ENCODE data around the gene ASPSCR1. TPM values are rescaled to one million over a fixed set of nuclear protein-coding genes. Genes with fewer than 3 reads are reported as not detected.

The ASPSCR1 gene
- total RNA-seq, 1 experiment from 2014 or later: 51.0 TPM

DNA sequence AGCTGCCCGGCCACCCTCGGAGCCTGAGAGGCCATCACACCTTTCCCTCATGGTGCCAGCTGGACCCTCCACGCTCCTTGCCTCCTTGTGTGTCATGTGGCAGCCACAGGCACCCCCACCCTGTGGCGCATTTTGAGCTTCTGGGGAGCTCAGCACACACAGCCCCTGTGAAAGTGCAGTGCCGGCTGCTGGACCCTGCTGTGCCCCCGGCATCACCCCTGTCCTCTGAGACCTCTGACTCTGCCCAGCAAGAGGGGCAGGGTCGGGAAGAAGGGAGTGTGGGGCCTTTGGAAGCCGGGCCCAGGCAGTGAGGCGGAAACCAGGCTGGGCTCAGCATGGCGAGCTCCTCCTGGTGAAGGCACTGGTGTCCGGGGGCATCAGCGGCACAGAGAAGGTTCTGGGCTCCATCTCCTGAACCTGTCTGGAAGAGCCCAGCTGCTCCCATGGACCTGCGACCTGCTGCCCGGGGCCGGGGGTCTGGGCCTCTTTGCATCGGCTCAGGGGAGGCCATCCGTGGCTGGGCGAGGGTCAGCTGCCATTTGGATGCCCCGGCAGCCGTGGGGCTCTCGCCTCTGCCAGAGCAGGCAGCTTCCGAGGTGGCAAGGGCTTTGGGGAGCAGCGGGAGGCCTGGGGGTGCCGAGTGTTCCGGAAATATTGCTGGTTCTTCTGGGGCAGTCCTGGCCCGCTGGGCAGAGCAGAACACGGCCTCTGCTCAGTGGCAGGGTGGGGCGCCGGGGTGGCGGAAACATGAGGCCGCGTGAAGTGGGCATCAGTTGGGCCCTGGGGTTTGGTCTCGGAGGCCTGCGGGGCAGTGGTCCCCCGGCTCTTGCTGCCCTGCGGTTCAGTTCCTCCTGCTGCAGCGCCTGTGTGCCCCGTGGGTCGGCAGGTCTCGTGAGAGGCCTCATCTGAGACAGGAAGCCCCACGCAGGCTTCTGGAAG is 27.4 kb downstream of the ASPSCR1 start (continued):
- TF ChIP-seq, protein P1, sequence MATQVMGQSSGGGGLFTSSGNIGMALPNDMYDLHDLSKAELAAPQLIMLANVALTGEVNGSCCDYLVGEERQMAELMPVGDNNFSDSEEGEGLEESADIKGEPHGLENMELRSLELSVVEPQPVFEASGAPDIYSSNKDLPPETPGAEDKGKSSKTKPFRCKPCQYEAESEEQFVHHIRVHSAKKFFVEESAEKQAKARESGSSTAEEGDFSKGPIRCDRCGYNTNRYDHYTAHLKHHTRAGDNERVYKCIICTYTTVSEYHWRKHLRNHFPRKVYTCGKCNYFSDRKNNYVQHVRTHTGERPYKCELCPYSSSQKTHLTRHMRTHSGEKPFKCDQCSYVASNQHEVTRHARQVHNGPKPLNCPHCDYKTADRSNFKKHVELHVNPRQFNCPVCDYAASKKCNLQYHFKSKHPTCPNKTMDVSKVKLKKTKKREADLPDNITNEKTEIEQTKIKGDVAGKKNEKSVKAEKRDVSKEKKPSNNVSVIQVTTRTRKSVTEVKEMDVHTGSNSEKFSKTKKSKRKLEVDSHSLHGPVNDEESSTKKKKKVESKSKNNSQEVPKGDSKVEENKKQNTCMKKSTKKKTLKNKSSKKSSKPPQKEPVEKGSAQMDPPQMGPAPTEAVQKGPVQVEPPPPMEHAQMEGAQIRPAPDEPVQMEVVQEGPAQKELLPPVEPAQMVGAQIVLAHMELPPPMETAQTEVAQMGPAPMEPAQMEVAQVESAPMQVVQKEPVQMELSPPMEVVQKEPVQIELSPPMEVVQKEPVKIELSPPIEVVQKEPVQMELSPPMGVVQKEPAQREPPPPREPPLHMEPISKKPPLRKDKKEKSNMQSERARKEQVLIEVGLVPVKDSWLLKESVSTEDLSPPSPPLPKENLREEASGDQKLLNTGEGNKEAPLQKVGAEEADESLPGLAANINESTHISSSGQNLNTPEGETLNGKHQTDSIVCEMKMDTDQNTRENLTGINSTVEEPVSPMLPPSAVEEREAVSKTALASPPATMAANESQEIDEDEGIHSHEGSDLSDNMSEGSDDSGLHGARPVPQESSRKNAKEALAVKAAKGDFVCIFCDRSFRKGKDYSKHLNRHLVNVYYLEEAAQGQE (IDR thresholded peaks at IDR 0.05; ENCODE audit: low read depth): no peak
- TF ChIP-seq EZH2 (IDR thresholded peaks at IDR 0.05): no peak

DNA sequence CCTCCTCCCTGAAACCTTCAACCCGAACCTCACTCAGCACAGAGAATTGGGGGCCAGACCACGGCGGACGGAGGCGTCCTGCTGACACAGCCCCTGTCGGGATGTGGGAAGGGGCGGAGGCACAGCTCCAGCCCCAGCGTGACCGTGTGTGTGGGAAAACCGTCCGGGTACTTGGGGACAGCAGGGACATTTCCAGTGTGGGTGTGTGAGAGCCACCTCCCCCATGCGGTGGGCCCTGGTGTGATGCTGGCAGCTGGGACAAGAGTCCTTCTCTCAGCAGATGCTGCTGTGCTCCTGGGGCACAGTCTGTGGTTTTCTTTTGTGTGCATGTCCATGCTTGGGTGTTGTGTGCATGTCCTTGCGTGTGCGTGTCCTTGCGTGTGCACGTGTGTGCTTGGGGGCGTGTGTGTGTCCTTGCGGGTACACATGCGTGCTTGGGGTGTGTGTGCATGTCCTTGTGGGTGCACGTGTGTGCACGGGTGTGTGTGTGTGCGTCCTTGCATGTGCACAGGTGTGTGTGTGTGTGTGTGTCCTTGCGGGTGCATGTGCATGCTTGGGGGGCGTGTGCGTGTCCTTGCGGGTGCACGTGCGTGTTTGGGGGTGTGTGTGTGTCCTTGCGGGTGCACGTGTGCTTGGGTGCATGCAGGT is 28.4 kb downstream of the ASPSCR1 start:
- no peaks in the 10 kb centered on the region for H3K9me3 ChIP-seq (ENCODE audit: control insufficient read depth in 1 of 2, insufficient read depth in 1 of 2, low read depth in 1 of 2, low read length in 2 of 2)
- H2AFZ ChIP-seq (ENCODE audit: low read depth, low read length, poor library complexity, severe bottlenecking): no peak overlapping the region
- ATAC-seq (no peak), DNase-seq (ENCODE audit: low read depth, low spot score) (no peak)
- no peak overlapping the region for H3K4me3 ChIP-seq (replicated peaks in 1 of 2; ENCODE audit: low read depth in 1 of 2, low read length in 2 of 2)
- RAD21 ChIA-PET (ENCODE audit: low non-redundant PET in 1 of 2, low total read pairs in 2 of 2, uncharacterized antibody in 2 of 2, unreplicated experiment in 2 of 2): no interaction called here
- no TSS peak for BruUV-seq (replicated peaks)
- POLR2A ChIA-PET: no interaction called here
- no peaks in the 10 kb centered on the region for H3K9me2 ChIP-seq (ENCODE audit: insufficient read depth)
- H3K79me2 ChIP-seq (ENCODE audit: insufficient read depth, low read length): no peaks in the 10 kb centered on the region
- H4K20me1 ChIP-seq (ENCODE audit: insufficient read depth): no peaks in the 10 kb centered on the region
- no peak overlapping the region for H3K4me2 ChIP-seq (ENCODE audit: low read length)
- intact Hi-C loops (cut with micrococcal nuclease): no loop called here
- no peaks in the 10 kb centered on the region for H3K36me3 ChIP-seq (ENCODE audit: control insufficient read depth in 1 of 2, insufficient read depth in 2 of 2, low read length in 2 of 2)
- peaks cover 39 to 48% of the 10 kb centered on the region in 2 experiments for H3K4me1 ChIP-seq (ENCODE audit: control insufficient read depth in 1 of 2, insufficient read depth in 2 of 2, low read length in 2 of 2)
- H3K27me3 ChIP-seq (ENCODE audit: insufficient read depth, low read length): no peaks in the 10 kb centered on the region
- no peak overlapping the region for H3K9ac ChIP-seq (ENCODE audit: low read length)
- H3K27ac ChIP-seq (ENCODE audit: low read depth, low read length): peak overlapping the region; percentile 25; the same call in 1 of the 2 replicates
- CTCF ChIA-PET: interaction anchor here (3.3 kb wide), 1 partner anchor 15 kb away, joined by 23 read pairs; no protein-coding TSS in a partner anchor
- TF ChIP-seq ZFX (IDR thresholded peaks at IDR 0.05) (no peak), EZH2 (IDR thresholded peaks at IDR 0.05) (no peak), TCF7L2 (IDR thresholded peaks at IDR 0.05; ENCODE audit: borderline replicate concordance, extremely low read depth, insufficient read depth, insufficient read length) (no peak), FOSL1 (IDR thresholded peaks at IDR 0.05; ENCODE audit: low read depth) (no peak), SP1 (IDR thresholded peaks at IDR 0.05; ENCODE audit: low read depth) (no peak), RAD21 (IDR thresholded peaks at IDR 0.05; ENCODE audit: low read depth) (no peak), POLR2A (IDR thresholded peaks at IDR 0.05; ENCODE audit: borderline replicate concordance, extremely low read depth, insufficient read depth, insufficient read length) (no peak), YY1 (IDR thresholded peaks at IDR 0.05; ENCODE audit: extremely low read depth, insufficient replicate concordance, low read depth, low read length) (no peak), ZNF274 (IDR thresholded peaks at IDR 0.05; ENCODE audit: low read depth, low read length) (no peak)
- TF ChIP-seq, protein P2, sequence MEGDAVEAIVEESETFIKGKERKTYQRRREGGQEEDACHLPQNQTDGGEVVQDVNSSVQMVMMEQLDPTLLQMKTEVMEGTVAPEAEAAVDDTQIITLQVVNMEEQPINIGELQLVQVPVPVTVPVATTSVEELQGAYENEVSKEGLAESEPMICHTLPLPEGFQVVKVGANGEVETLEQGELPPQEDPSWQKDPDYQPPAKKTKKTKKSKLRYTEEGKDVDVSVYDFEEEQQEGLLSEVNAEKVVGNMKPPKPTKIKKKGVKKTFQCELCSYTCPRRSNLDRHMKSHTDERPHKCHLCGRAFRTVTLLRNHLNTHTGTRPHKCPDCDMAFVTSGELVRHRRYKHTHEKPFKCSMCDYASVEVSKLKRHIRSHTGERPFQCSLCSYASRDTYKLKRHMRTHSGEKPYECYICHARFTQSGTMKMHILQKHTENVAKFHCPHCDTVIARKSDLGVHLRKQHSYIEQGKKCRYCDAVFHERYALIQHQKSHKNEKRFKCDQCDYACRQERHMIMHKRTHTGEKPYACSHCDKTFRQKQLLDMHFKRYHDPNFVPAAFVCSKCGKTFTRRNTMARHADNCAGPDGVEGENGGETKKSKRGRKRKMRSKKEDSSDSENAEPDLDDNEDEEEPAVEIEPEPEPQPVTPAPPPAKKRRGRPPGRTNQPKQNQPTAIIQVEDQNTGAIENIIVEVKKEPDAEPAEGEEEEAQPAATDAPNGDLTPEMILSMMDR (IDR thresholded peaks at IDR 0.05 in 2 of 3, conservative IDR thresholded peaks at IDR 0.05 in 1 of 3; ENCODE audit: borderline replicate concordance in 1 of 3, insufficient read depth in 1 of 3, low read depth in 2 of 3, low read length in 2 of 3): no peak
- TF ChIP-seq, protein P3, sequence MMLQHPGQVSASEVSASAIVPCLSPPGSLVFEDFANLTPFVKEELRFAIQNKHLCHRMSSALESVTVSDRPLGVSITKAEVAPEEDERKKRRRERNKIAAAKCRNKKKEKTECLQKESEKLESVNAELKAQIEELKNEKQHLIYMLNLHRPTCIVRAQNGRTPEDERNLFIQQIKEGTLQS (IDR thresholded peaks at IDR 0.05): no peak
- TF ChIP-seq, protein P4, sequence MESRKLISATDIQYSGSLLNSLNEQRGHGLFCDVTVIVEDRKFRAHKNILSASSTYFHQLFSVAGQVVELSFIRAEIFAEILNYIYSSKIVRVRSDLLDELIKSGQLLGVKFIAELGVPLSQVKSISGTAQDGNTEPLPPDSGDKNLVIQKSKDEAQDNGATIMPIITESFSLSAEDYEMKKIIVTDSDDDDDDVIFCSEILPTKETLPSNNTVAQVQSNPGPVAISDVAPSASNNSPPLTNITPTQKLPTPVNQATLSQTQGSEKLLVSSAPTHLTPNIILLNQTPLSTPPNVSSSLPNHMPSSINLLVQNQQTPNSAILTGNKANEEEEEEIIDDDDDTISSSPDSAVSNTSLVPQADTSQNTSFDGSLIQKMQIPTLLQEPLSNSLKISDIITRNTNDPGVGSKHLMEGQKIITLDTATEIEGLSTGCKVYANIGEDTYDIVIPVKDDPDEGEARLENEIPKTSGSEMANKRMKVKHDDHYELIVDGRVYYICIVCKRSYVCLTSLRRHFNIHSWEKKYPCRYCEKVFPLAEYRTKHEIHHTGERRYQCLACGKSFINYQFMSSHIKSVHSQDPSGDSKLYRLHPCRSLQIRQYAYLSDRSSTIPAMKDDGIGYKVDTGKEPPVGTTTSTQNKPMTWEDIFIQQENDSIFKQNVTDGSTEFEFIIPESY (IDR thresholded peaks at IDR 0.05; ENCODE audit: extremely low read depth, insufficient replicate concordance, low read length): no peak
- TF ChIP-seq, protein P5, sequence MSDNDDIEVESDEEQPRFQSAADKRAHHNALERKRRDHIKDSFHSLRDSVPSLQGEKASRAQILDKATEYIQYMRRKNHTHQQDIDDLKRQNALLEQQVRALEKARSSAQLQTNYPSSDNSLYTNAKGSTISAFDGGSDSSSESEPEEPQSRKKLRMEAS (IDR thresholded peaks at IDR 0.05): no peak

All from HCT116 (cell line).